Activated CD4-positive, CD25-positive, alpha-beta regulatory T cell treated with anti-CD3 and anti-CD28 coated beads, Interleukin-2, amount 50 U/mL, for 72 hours (primary cell): ENCODE data around the gene DHH.
A peak's percentile ranks its signal among the peaks of the same experiment; 100 is the strongest.

Experiments used
- DNase-seq: peaks from one replicate; pipeline ENCODE4 v3.0.0; 2021

Gene DHH

GRCh38 chr12:49048953-49049352, 45.6 kb downstream of the DHH start:
- DNase-seq, result no peak

GRCh38 chr12:49046129-49046895, 48.3 kb downstream of the DHH start:
- DNase-seq, result no peak

- no peak for DNase-seq
These were observed 49.9 kb downstream of the DHH start for GRCh38 chr12:49044660-49045059.

DNA sequence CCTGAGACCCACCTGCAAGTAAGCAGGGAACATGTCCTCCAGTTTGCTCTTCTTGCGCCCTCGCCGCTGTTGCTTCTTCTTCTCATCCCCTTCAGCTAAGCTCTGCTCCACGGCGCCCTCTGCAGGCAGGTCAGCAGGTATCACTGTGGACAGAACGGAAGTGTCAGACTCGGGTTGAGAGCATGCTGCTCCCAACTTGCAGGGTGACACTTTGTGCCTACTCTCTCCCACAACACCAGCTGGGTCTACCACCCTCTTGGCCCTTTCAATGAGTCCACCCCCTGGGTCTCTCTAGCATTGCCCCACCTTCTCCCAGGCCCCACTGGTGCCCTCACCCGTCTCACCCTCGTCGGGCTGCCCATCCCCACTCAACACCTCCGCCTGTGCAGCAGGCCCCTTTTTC, 50.7 kb downstream of the DHH start:
- DNase-seq, result peak; percentile 75

- DNase-seq, result no peak
These were observed 51.4 kb downstream of the DHH start for GRCh38 chr12:49043241-49043640.

DNA sequence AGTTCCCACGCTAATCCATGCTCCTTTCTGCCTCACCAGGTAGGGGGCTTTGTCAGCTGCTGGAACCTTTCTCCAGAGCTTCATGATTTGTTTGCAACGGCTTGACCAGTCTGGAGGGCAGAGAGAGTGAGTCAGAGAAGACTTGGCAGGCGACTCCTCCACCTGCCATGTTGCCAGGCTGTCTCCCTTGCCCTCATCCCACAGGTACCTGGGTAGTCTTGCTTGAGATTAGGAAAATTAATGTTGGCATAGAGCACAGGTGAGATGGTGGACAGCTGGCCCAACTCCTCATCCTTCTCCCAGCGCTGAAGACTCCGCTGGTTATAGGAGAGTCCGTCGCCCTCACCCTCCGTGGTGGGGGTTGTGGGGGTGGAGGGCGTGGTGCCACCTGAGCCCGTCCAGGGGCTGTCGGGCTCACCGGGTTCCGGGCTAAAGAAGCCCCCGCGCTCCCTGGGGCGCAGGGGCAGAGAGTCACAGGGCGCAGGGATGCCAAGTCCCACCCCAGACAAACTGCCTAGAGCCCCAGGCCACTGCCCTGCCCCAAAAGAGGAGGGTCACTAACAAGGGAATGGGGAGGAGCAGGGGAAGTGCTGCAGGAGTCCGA, 52.6 kb downstream of the DHH start:
- no peak for DNase-seq

DNA sequence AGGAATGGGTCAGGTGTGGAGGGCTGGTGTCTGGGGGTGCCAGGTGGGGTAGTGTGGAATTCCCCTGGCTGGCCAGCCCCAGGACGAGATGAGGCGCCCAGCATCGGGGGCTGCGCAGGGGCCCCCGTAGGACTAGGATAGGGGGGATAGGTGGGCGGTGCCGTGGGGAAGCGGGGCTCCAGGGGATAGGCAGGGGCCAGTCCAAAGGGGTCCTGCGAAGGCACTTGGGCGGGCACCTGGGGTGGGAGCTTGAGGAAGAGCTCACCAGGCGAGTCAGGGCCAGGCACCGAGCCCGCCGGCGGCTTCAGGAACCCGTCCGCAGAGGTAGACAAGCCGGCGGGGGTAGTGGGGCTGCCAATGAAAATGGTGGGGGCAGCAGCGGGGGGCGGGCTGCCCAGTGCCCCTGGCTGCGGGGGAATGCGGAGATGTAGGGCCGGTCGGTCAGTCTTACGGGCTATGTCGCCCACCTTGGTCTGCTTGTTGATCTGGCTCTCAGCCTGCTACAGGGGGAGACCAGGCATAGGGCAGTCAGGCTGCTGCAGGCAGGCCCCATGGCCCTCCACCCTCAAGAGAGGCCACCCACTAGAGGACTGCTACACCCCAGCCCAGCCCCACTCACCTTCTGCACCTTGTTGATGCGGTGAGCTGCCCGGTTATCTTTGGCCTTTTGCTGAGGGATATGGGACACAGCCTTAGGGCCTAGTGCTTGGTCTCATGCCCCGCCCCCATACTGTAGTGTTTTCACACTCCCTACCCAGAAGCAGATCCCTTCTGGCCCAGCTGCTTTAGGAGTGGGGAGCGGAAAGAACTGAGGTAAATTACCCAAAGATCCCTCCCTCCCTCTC, 53.3 kb downstream of the DHH start:
- no peak for DNase-seq

DNA sequence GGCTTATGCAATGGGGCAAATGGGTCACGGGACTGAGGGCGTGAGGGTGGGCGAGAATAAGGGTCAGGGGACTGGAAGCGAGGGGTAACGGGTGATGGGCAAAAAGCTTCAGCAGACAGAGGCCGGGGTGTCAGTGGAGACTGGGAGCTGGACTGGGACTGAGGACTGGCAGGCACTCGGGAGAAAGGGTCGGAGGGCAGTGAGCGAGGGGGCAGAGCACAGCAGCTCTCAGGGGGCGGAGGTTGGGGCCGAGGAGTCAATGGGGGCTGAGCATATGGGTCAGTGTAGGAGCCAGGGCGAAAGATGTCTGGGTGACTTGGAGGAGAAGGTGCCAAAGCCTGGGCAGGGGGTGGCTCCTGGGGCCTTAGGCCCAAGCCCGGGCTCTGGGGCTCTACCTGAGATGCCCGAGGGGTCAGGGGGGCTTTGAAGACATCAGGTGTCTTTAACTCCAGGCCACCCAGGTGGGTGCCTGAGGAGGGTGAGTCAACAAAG, 54.2 kb downstream of the DHH start:
- DNase-seq, result no peak

- DNase-seq, result no peak
These were observed 54.9 kb downstream of the DHH start for GRCh38 chr12:49039421-49040363.

GRCh38 chr12:49038291-49038955, 56.2 kb downstream of the DHH start:
- DNase-seq, result no peak

DNA sequence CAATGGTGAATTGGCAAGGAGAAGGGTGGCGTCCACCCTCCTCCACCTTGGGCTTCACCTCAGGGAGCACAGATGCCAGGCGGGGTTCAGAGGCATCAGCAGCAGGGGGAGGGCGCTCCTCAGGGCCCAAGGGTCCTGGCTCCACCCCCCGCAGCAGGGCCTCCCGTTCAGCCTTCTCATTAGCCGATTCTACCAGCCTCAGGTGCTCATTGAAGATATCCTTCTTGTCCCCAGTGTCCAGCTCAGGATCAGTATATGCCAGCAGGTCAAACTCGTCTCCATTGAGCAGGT, 56.7 kb downstream of the DHH start:
- no peak for DNase-seq

- DNase-seq, result no peak
These were observed 57.3 kb downstream of the DHH start for GRCh38 chr12:49037111-49037946.
